Uterine smooth muscle cell (primary cell): ENCODE measurements around the gene ZNF483. TPM values are rescaled to one million over a fixed set of nuclear protein-coding genes. Genes with fewer than 3 reads are reported as not detected.

Source experiments
- total RNA-seq: library from RNA; depleted of rRNA; stranded (reverse); fragments of >200 nt; gene quantifications from 2 replicates; pipeline ENCODE4 v1.2.3, GENCODE V29; 2014

ZNF483 gene
- total RNA-seq, result 1.9 and 2.4 TPM in 2 replicates

GRCh38 chr9:111525056-111525977 lies at the start of gene ZNF483:
TSS of gene ZNF483 (plus strand) at chr9:111525179. CDS start at chr9:111527396, 2,217 bp downstream.

GRCh38 chr9:111483858-111484571 lies 41.0 kb upstream of the ZNF483 start, which contains the start of gene ECPAS:
TSS of gene ECPAS (minus strand) at chr9:111484383. CDS start at chr9:111472918, 11,465 bp downstream.

GRCh38 chr9:111599092-111599954 lies 74.3 kb downstream of the ZNF483 start, which contains the start of gene PTGR1:
TSS of gene PTGR1 (minus strand) at chr9:111599647. CDS start at chr9:111597422, 2,225 bp downstream.

Other genes starting within 250 kb of the ZNF483 start
- not detected in 2 replicates for gene OR2K2, start 195.0 kb upstream of the ZNF483 start, total RNA-seq
- 125 and 144 TPM in 2 replicates for gene ECPAS, start 40.8 kb upstream of the ZNF483 start, total RNA-seq
- 77.0 and 89.0 TPM in 2 replicates for gene PTGR1, start 74.5 kb downstream of the ZNF483 start, total RNA-seq
- 9.5 and 9.6 TPM in 2 replicates for gene DNAJC25, start 106.2 kb downstream of the ZNF483 start, total RNA-seq
- 89.9 and 104 TPM in 2 replicates for gene GNG10, start 136.4 kb downstream of the ZNF483 start, total RNA-seq